HepG2 (cell line): ENCODE measurements around the gene FECH. TPM values are rescaled to one million over a fixed set of nuclear protein-coding genes. Genes with fewer than 3 reads are reported as not detected.
A peak's percentile ranks its signal among the peaks of the same experiment; 100 is the strongest.

ENCODE experiments used
- ATF6 ChIP-seq: sonication (generic); formaldehyde crosslinking; conservative IDR thresholded peaks from 2 replicates; pipeline ENCODE4 v1.4.0; 2020; ENCODE audit warnings: missing genetic modification reagents
- ATM ChIP-seq: fragments of 450-650 bp; IDR thresholded peaks from 2 replicates; pipeline ENCODE4 v1.7.1; 2017; ENCODE audit warnings: mild to moderate bottlenecking, borderline replicate concordance
- FOXP1 ChIP-seq, 2 experiments: fragments of 450-650 bp in 1 of 2; IDR thresholded peaks; 2 replicates each; pipeline ENCODE4 v1.6.1; 2017 to 2018; ENCODE audit warnings: antibody characterized with exemption in 1 of 2
- HNRNPL ChIP-seq: fragments of 200-400 bp; formaldehyde crosslinking; IDR thresholded peaks from 2 replicates; pipeline ENCODE4 v1.6.1; 2017; ENCODE audit warnings: mild to moderate bottlenecking, low read depth, low read length
- HOXA5 ChIP-seq: sonication (generic); formaldehyde crosslinking; IDR thresholded peaks from 2 replicates; pipeline ENCODE4 v1.4.0; 2020; ENCODE audit warnings: missing genetic modification reagents
- JDP2 ChIP-seq: sonication (generic); formaldehyde crosslinking; IDR thresholded peaks from 2 replicates; pipeline ENCODE4 v1.8.1; 2022; ENCODE audit warnings: missing genetic modification reagents, borderline replicate concordance
- KAT7 ChIP-seq: IDR thresholded peaks from 2 replicates; pipeline ENCODE4 v1.6.1; 2018; ENCODE audit warnings: borderline replicate concordance, missing compliant biosample characterization
- KLF11 ChIP-seq: IDR thresholded peaks from 2 replicates; pipeline ENCODE4 v1.6.1; 2016; ENCODE audit warnings: missing compliant biosample characterization
- MAF1 ChIP-seq: sonication (generic); formaldehyde crosslinking; IDR thresholded peaks from 2 replicates; pipeline ENCODE4 v1.5.0; 2020; ENCODE audit warnings: missing genetic modification reagents, borderline replicate concordance
- MAFG ChIP-seq: sonication (generic); formaldehyde crosslinking; IDR thresholded peaks from 2 replicates; pipeline ENCODE4 v1.5.1; 2020; ENCODE audit warnings: mild to moderate bottlenecking, missing genetic modification reagents
- MYNN ChIP-seq: sonication (generic); formaldehyde crosslinking; IDR thresholded peaks from 2 replicates; pipeline ENCODE4 v1.4.0; 2020; ENCODE audit warnings: mild to moderate bottlenecking, low read depth, missing genetic modification reagents
- NFE2 ChIP-seq: sonication (generic); formaldehyde crosslinking; IDR thresholded peaks from 2 replicates; pipeline ENCODE4 v1.4.0; 2020; ENCODE audit warnings: missing genetic modification reagents
- TRIM22 ChIP-seq: fragments of 450-650 bp; IDR thresholded peaks from 2 replicates; pipeline ENCODE4 v1.6.1; 2017
- ZBTB37 ChIP-seq: sonication (generic); formaldehyde crosslinking; IDR thresholded peaks from 2 replicates; pipeline ENCODE4 v1.4.0; 2020; ENCODE audit warnings: mild to moderate bottlenecking, missing genetic modification reagents
- ZBTB42 ChIP-seq: sonication (generic); formaldehyde crosslinking; IDR thresholded peaks from 2 replicates; pipeline ENCODE4 v1.5.0; 2020; ENCODE audit warnings: mild to moderate bottlenecking, missing genetic modification reagents
- ZFP36 ChIP-seq: fragments of 150-350 bp; IDR thresholded peaks from 2 replicates; pipeline ENCODE4 v1.6.1; 2018; ENCODE audit warnings: borderline replicate concordance, low read length, low read depth; ENCODE audit not compliant: partially characterized antibody
- ZFY ChIP-seq: sonication (generic); formaldehyde crosslinking; IDR thresholded peaks from 2 replicates; pipeline ENCODE4 v1.4.0; 2020; ENCODE audit warnings: missing genetic modification reagents
- ZNF34 ChIP-seq: sonication (generic); formaldehyde crosslinking; IDR thresholded peaks from 2 replicates; pipeline ENCODE4 v1.4.0; 2020; ENCODE audit warnings: mild to moderate bottlenecking, missing genetic modification reagents, borderline replicate concordance
- ZNF343 ChIP-seq: sonication (generic); formaldehyde crosslinking; IDR thresholded peaks from 2 replicates; pipeline ENCODE4 v1.4.0; 2020; ENCODE audit warnings: mild to moderate bottlenecking, missing genetic modification reagents
- ZNF547 ChIP-seq: sonication (generic); formaldehyde crosslinking; IDR thresholded peaks from 2 replicates; pipeline ENCODE4 v1.5.1; 2020; ENCODE audit warnings: mild to moderate bottlenecking, missing genetic modification reagents
- ZNF558 ChIP-seq: sonication (generic); formaldehyde crosslinking; IDR thresholded peaks from 2 replicates; pipeline ENCODE4 v1.9.0; 2022; ENCODE audit warnings: mild to moderate bottlenecking, missing genetic modification reagents, borderline replicate concordance
- ZNF597 ChIP-seq: sonication (generic); formaldehyde crosslinking; IDR thresholded peaks from 2 replicates; pipeline ENCODE4 v1.5.0; 2020; ENCODE audit warnings: missing genetic modification reagents
- ZNF629 ChIP-seq: sonication (generic); formaldehyde crosslinking; conservative IDR thresholded peaks from 2 replicates; pipeline ENCODE4 v1.5.0; 2020; ENCODE audit warnings: missing genetic modification reagents
- ZNF670 ChIP-seq: sonication (generic); formaldehyde crosslinking; IDR thresholded peaks from 2 replicates; pipeline ENCODE4 v1.8.0; 2022; ENCODE audit warnings: mild to moderate bottlenecking, missing genetic modification reagents, borderline replicate concordance
- ZNF740 ChIP-seq: sonication (generic); formaldehyde crosslinking; IDR thresholded peaks from 2 replicates; pipeline ENCODE4 v1.4.0; 2020; ENCODE audit warnings: missing genetic modification reagents
- ZNF772 ChIP-seq: sonication (generic); formaldehyde crosslinking; IDR thresholded peaks from 2 replicates; pipeline ENCODE4 v1.5.0; 2020; ENCODE audit warnings: mild to moderate bottlenecking, missing genetic modification reagents
- polyA plus RNA-seq, 8 experiments: library from polyadenylated mRNA; depleted of rRNA in 3 of 8; stranded (reverse) in 7 of 8; unstranded in 1 of 8; fragments of >200 nt; fragmentation: Illumina TruSeq in 4 of 8; extraction: Trizol in 4 of 8; gene quantifications; 2 replicates each; pipeline versions ENCODE4 v1.2.1 to v1.2.3, GENCODE V29; 2011 to 2016; ENCODE audit warnings: low read depth in 4 of 8, missing spikeins in 1 of 8, mixed read lengths in 1 of 8; ENCODE audit not compliant: insufficient read depth in 1 of 8
- total RNA-seq, 5 experiments: library from RNA; depleted of rRNA; stranded (reverse); fragments of >200 nt; fragmentation: Illumina TruSeq; extraction: Trizol; gene quantifications; 2 replicates each; pipeline ENCODE4 v1.2.3, GENCODE V29; 2016; ENCODE audit warnings: low read depth in 1 of 5

The FECH gene
- total and polyA plus RNA-seq, 2 of the 13 experiments (the other 11 are each of a cell fraction or from before 2014, with no cell fraction given): 14.7 to 21.9 TPM

- TF ChIP-seq ZNF34 (CRISPR knock-in tag): no peak
- TF ChIP-seq FOXP1 (IDR thresholded peaks at IDR 0.05): no peak
- TF ChIP-seq FOXP1 (CRISPR knock-in tag; IDR thresholded peaks at IDR 0.05): no peak
- TF ChIP-seq ZNF343 (CRISPR knock-in tag): no peak
- no peak for TF ChIP-seq JDP2 (CRISPR knock-in tag)
- no peak for TF ChIP-seq MAFG (CRISPR knock-in tag)
- no peak; the same call in 1 of the 2 replicates for TF ChIP-seq ZBTB42 (CRISPR knock-in tag)
- no peak for TF ChIP-seq MYNN (CRISPR knock-in tag)
- no peak for TF ChIP-seq MAF1 (CRISPR knock-in tag)
- no peak for TF ChIP-seq ATF6 (CRISPR knock-in tag)
- TF ChIP-seq ATM: no peak
- TF ChIP-seq HOXA5 (CRISPR knock-in tag): peak; percentile 95
- TF ChIP-seq ZNF740: no peak
- no peak for TF ChIP-seq ZNF597 (CRISPR knock-in tag)
- TF ChIP-seq ZNF547 (CRISPR knock-in tag): no peak
- TF ChIP-seq KLF11 (CRISPR knock-in tag): peak; percentile 22; the same call in 1 of the 2 replicates
- TF ChIP-seq NFE2 (CRISPR knock-in tag): no peak
- peak; percentile 78 for TF ChIP-seq KAT7 (CRISPR knock-in tag)
- no peak for TF ChIP-seq TRIM22
- TF ChIP-seq ZNF629: 0 out of 2 replicates have a peak, but pooled peaks have one; percentile 14
- peak; percentile 71 for TF ChIP-seq HNRNPL
- no peak for TF ChIP-seq ZNF670 (CRISPR knock-in tag)
- TF ChIP-seq ZNF772 (CRISPR knock-in tag): peak; percentile 95
- TF ChIP-seq ZFP36: no peak
- no peak for TF ChIP-seq ZBTB37
- no peak for TF ChIP-seq ZNF558 (CRISPR knock-in tag)
- TF ChIP-seq ZFY (CRISPR knock-in tag): peak; percentile 83
Measured at GRCh38 chr18:57630002-57630753, 43.7 kb upstream of the FECH start (continued).
